Ectodermal cell (in vitro differentiated cells): ENCODE measurements around the gene ACSF2.
"Not testable (repeated sequence)": the region's sequence is repeated elsewhere in the genome, so short reads cannot be mapped to it uniquely, and the experiment has no call there.

Experiments used
- H3K27ac ChIP-seq: 2 replicates; pipeline ENCODE4 v1.7.0; 2013; ENCODE audit warnings: mild to moderate bottlenecking, low read depth, low read length; ENCODE audit not compliant: insufficient read depth, poor library complexity, severe bottlenecking
- H3K27me3 ChIP-seq: 2 replicates; pipeline ENCODE4 v1.7.0; 2013; ENCODE audit warnings: mild to moderate bottlenecking, low read length; ENCODE audit not compliant: insufficient read depth, control insufficient read depth, poor library complexity, severe bottlenecking
- H3K36me3 ChIP-seq: one replicate; pipeline ENCODE4 v1.7.0; 2013; ENCODE audit warnings: low read length; ENCODE audit not compliant: control insufficient read depth, insufficient read depth
- H3K4me1 ChIP-seq: one replicate; pipeline ENCODE4 v1.7.0; 2013; ENCODE audit warnings: low read length; ENCODE audit not compliant: control insufficient read depth, insufficient read depth
- H3K4me3 ChIP-seq: 2 replicates; pipeline ENCODE4 v1.7.0; 2013; ENCODE audit warnings: low read depth, low read length, control low read depth; ENCODE audit not compliant: insufficient read depth
- H3K9me3 ChIP-seq: 2 replicates; pipeline ENCODE4 v1.7.0; 2013; ENCODE audit warnings: mild to moderate bottlenecking, low read length, moderate library complexity; ENCODE audit not compliant: control insufficient read depth
- WGBS, 2 experiments: methylation state at CpG; one replicate each; pipeline ENCODE4 v1.1.7; 2013; ENCODE audit warnings: missing lambda C conversion rate in 2 of 2; 5-methylcytosine and 5-hydroxymethylcytosine counted together

Gene ACSF2

DNA sequence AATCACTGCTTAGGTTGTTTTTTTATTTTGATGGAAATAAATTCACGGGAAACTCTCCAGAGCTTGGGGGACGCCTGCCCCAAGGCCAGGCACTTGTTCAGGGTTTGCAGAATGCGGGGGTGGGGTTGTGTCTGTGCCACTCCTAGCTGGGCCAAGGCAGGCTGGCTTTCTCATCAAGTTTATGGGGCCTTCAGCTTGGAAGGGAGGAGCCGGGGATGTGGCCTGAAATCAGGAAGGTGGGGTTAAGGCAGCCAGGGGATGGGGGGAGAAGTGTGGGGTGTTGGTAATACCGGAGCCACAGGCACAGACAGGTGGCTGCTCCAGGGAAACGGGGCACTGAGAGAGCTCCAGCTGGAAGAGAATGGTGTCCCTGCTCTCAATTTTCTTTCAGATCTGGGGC lies 44.4 kb downstream of the ACSF2 start:
- H3K4me3 ChIP-seq: no peak overlapping the region
- no peaks in the 10 kb centered on the region for H3K4me1 ChIP-seq
- H3K27ac ChIP-seq: no peak overlapping the region
- H3K9me3 ChIP-seq: no peaks in the 10 kb centered on the region
- WGBS, 2 experiments: 76 to 81% methylated on average over 6 of the region's 6 CpGs
- peaks cover 42% of the 10 kb centered on the region for H3K27me3 ChIP-seq
- H3K36me3 ChIP-seq: no peaks in the 10 kb centered on the region

DNA sequence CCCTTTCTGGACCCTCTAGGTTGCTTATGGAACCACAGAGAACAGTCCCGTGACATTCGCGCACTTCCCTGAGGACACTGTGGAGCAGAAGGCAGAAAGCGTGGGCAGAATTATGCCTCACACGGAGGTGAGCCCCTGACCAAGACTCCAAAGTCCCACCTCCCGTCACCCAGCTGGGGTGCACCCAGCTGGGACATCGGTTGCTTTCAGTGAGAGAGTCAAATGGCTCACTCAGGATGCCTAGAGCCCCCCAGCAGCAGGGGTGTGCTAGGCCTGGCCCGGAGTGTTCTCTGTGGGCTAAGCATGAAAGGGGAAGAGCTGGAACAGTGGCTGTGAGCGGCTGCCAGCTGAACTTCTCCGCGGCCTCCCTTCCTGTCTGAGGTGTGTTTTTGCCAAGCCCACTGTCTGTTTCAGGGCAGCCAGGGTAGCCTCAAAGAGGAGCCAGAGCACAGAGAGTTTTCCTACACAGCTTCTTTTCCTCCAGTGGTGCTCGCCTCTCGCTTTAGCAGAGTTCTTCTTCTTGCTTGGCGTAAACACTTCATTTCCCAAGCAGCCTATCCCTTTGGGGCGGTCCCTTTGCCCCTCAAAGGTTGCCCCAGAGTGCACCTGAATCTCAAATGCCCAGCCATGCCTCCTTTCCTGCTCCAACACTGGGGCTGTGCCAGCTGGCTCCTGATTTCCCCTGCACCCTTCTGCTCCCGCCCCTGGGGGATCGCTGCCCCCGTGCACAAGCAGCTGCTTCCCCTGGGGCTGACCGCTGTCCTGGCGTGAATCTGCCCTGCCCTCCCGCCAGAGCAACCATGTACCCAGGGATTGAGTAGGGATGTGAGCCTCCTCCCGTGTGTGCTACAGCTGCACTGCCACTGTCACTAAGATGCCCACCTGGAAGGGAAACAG lies 45.2 kb downstream of the ACSF2 start:
- WGBS, 2 experiments: 90 to 91% methylated on average over 22 of the region's 22 CpGs
- H3K36me3 ChIP-seq: no peaks in the 10 kb centered on the region
- H3K4me1 ChIP-seq: no peaks in the 10 kb centered on the region
- H3K9me3 ChIP-seq: no peaks in the 10 kb centered on the region
- H3K27me3 ChIP-seq: peaks cover 50% of the 10 kb centered on the region
- H3K27ac ChIP-seq: no peak overlapping the region
- H3K4me3 ChIP-seq: no peak overlapping the region

DNA sequence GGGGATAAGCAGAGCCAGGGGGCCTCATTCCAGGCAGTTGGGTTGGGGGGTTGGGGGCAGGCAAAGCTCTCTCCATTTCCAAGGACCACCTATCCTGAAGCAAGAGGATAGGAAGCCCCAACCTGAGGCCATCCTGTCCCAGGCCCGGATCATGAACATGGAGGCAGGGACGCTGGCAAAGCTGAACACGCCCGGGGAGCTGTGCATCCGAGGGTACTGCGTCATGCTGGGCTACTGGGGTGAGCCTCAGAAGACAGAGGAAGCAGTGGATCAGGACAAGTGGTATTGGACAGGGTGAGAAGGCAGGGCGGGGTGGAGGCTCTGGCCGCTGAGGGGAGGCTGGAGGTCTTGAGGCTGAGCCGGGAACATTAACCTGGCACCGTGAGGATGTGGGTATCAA lies 46.3 kb downstream of the ACSF2 start:
- Histone ChIP-seq H3K36me3 (no peaks in the 10 kb centered on the region), H3K27me3 (peaks cover 57% of the 10 kb centered on the region), H3K4me1 (no peaks in the 10 kb centered on the region), H3K27ac (no peak overlapping the region), H3K9me3 (no peaks in the 10 kb centered on the region), H3K4me3 (no peak overlapping the region)
- WGBS, 2 experiments: 94 to 96% methylated on average over 10 of the region's 10 CpGs

DNA sequence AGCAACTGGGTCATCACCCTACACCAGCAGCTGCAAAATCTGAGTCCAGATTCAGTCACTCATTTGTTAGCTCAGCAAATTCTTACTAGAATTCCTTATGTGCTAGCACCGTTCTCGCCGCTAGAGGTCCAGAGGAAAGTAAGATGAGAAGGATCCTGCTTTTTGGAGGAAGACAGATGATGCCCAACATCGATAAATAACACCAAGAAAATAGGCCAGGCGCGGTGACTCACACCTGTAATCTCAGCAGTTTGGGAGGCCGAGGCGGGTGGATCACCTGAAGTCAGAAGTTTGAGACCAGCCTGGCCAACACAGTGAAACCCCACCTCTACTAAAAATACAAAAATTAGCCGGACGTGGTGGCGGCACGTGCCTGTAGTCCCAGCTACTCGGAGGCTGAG lies 46.7 kb downstream of the ACSF2 start:
- not testable (repeated sequence) for H3K4me1 ChIP-seq, H3K27ac ChIP-seq, H3K9me3 ChIP-seq, H3K4me3 ChIP-seq, H3K36me3 ChIP-seq
- H3K27me3 ChIP-seq: peaks cover 53% of the 10 kb centered on the region
- WGBS, 2 experiments: 89 to 91% methylated on average over 13 of the region's 13 CpGs

DNA sequence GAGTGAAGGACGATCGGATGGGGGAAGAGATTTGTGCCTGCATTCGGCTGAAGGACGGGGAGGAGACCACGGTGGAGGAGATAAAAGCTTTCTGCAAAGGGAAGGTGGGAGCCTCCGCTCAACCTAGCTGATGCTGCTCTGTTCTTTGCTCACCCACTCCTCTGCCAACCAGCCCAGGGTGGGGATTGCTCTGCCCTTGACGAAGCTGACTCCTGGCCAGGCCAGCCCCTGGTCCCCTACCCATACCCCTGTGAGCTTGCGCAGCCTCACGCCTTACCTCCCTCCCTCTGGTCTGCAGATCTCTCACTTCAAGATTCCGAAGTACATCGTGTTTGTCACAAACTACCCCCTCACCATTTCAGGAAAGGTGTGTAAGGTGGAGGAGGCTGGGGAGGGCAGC lies 47.9 kb downstream of the ACSF2 start:
- Histone ChIP-seq H3K36me3 (no peaks in the 10 kb centered on the region), H3K4me1 (no peaks in the 10 kb centered on the region), H3K27me3 (peaks cover 42% of the 10 kb centered on the region), H3K27ac (no peak overlapping the region), H3K4me3 (no peak overlapping the region), H3K9me3 (no peaks in the 10 kb centered on the region)
- WGBS, 2 experiments: 87 to 94% methylated on average over 9 to 11 of the region's 11 CpGs

DNA sequence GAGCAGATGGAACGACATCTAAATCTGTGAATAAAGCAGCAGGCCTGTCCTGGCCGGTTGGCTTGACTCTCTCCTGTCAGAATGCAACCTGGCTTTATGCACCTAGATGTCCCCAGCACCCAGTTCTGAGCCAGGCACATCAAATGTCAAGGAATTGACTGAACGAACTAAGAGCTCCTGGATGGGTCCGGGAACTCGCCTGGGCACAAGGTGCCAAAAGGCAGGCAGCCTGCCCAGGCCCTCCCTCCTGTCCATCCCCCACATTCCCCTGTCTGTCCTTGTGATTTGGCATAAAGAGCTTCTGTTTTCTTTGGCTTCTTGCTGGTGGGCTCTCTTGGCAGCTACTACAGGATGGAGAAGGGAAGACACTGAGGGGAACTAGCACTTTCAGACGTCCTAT lies 48.5 kb downstream of the ACSF2 start:
- no peaks in the 10 kb centered on the region for H3K9me3 ChIP-seq
- H3K36me3 ChIP-seq: no peaks in the 10 kb centered on the region
- no peak overlapping the region for H3K4me3 ChIP-seq
- peaks cover 36% of the 10 kb centered on the region for H3K27me3 ChIP-seq
- WGBS, 2 experiments: 87% methylated on average over 6 of the region's 6 CpGs
- no peak overlapping the region for H3K27ac ChIP-seq
- H3K4me1 ChIP-seq: no peaks in the 10 kb centered on the region

DNA sequence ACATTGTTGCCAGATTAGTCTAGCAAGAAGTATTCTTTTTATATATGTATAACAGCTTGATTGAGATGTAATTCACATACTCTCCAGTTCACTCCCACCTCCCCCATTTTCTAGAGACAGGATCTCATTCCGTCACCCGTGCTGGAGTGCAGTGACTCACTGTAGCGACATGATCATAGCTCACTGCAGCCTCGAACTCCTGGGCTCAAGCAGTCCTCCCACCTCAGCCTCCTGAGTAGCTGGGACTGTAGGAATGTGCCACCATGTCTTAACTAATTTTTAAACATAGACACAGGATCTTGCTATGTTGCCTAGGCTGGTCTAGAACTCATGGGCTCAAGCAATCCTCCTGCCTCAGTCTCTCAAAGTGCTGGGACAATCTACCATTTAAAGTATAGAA lies 49.3 kb downstream of the ACSF2 start:
- Histone ChIP-seq H3K9me3 (no peaks in the 10 kb centered on the region), H3K27me3 (peaks cover 27% of the 10 kb centered on the region), H3K4me1 (no peaks in the 10 kb centered on the region), H3K4me3 (no peak overlapping the region), H3K36me3 (no peaks in the 10 kb centered on the region), H3K27ac (no peak overlapping the region)
- 87 to 89% methylated on average over 4 of the region's 4 CpGs for WGBS, 2 experiments

DNA sequence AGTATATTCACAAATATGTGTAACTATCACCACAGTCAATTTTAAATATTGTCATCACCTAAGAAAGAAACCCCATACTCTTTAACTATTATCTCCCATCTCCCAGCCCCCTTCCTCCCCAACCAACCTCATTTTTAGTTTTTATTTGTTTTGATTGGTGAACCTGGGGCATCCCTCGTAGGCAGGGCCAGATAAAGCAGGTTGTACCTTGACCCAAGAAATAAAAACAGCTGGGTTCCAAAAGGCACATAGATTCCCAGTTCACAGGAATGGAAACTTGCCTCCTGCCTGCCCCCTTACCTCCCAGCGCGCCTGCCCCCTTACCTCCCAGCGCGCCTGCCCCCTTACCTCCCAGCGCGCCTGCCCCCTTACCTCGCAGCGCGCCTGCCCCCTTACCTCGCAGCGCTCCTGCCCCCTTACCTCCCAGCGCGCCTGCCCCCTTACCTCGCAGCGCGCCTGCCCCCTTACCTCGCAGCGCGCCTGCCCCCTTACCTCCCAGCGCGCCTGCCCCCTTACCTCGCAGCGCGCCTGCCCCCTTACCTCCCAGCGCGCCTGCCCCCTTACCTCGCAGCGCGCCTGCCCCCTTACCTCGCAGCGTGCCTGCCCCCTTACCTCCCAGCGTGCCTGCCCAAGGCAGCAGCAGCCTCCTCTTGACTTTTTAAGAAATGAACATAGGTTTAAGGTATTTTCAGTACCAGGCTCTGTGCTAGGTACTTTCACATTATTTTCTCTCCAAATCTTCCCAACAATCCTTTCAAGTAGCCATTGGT lies 49.9 kb downstream of the ACSF2 start:
- not testable (repeated sequence) for H3K36me3 ChIP-seq, H3K4me3 ChIP-seq, H3K9me3 ChIP-seq, H3K27ac ChIP-seq, H3K4me1 ChIP-seq
- WGBS, 2 experiments: 29 to 49% methylated on average over 24 to 28 of the region's 33 CpGs
- H3K27me3 ChIP-seq: peaks cover 24% of the 10 kb centered on the region

DNA sequence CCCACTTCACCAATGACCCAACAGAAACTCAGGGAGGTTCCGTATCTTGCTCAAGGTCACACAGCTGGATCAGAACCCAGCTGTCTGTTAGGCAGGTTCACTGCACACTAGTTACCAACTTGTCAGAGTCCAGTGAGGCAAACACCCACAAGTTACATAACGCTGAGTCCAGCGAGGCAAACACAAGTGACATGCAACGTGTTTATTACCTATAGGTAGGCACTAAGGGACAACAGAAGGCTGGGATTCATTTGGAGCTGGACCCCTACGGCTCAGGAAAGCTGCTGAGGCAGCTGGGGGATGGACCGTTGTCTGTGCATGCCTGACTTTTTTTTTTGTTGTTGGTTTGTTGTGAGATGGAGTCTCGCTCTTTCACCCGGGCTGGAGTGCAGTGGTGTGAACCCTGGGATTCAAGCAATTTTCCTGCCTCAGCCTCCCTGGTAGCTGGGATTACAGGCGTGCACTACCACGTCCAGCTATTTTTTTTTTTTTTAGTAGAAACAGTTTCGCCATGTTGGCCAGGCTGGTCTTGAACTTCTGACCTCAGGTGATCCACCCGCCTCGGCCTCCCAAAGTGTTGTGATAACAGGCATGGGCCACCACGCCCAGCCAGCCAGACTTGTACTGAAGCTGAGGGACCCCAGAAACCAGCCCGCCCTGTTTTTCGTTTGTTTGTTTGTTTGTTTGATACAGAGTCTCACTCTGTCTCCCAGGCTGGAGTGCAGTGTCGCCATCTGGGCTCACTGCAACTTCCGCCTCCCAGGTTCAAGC lies 50.7 kb downstream of the ACSF2 start:
- Histone ChIP-seq H3K36me3 (no peaks in the 10 kb centered on the region), H3K4me1 (no peaks in the 10 kb centered on the region), H3K27ac (no peak overlapping the region), H3K4me3 (no peak overlapping the region), H3K27me3 (peaks cover 24% of the 10 kb centered on the region), H3K9me3 (no peaks in the 10 kb centered on the region)
- 85 to 87% methylated on average over 18 of the region's 18 CpGs for WGBS, 2 experiments

DNA sequence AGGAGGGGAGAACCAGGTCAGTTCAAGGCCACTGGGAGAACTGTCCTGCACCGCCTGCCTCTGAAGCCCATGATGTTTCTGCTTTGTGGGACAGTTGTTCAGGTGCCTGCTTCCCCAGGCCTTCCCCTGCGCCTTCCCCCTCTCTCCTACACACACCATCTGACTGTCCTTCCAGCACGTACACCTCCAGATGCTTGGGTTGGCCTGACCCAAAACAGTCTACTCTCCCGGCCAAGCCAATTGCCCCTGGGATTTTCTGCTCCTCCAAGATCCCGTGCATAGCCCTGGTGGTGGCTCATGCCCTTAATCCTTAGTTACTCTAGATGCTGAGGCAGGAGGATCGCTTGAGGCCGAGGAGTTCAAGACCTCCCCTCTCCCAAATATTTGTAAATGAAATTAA lies 52.0 kb downstream of the ACSF2 start:
- Histone ChIP-seq H3K4me1 (no peaks in the 10 kb centered on the region), H3K4me3 (no peak overlapping the region), H3K27me3 (peaks cover 24% of the 10 kb centered on the region), H3K36me3 (no peaks in the 10 kb centered on the region), H3K9me3 (no peaks in the 10 kb centered on the region), H3K27ac (no peak overlapping the region)
- 89 to 93% methylated on average over 7 of the region's 7 CpGs for WGBS, 2 experiments
